ENCODE results near the gene FBXO47. TPM values are rescaled to one million over a fixed set of nuclear protein-coding genes. Genes with fewer than 3 reads are reported as not detected.

Gene FBXO47
- total and polyA plus RNA-seq, 10 of the 15 experiments (the other 5 are each of a cell fraction or from before 2014, with no cell fraction given) = 0.04 to 0.06 (median 0.06) TPM; not detected in 7

DNA sequence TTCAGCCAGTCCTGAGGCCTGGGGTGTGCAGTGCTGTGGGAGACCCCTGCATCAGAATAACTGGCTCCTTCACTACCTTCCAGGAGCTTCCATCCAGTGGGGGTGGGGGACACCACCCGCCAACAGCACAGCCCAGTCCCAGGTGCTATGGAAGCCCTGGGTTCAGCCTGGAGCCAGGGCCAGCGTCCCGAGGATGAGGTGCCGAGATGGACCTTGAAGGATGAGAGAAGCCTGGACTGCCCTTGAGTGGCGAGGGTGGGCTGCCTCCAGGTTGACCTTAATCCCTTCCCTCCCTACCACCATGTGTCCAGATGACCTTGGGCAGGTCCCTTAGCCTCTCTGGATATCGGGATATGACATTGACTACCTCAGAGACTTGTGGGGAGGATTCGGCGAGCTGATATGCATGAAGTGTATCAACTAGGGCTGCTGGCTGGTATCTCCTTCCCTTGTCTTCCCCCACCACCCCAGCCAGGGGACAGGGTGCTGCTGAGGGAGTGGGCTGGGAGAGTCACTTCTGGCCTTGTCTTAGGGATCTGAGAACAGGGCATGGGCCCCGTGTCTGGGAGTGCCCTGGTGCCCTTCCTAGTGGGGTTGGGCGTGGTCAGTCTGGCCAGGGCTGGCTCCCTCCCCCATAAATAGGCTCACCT lies 56.0 kb downstream of the FBXO47 start (continued):
- TF ChIP-seq, protein P1, sequence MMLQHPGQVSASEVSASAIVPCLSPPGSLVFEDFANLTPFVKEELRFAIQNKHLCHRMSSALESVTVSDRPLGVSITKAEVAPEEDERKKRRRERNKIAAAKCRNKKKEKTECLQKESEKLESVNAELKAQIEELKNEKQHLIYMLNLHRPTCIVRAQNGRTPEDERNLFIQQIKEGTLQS (IDR thresholded peaks at IDR 0.05; ENCODE audit: borderline replicate concordance, extremely low read depth, low read depth, low read length) = no peak
- TF ChIP-seq SREBF2 (IDR thresholded peaks at IDR 0.05; ENCODE audit: low read length) = no peak
- TF ChIP-seq YBX1 (IDR thresholded peaks at IDR 0.05) = no peak
- TF ChIP-seq SMC3 (IDR thresholded peaks at IDR 0.05; ENCODE audit: borderline replicate concordance, low read length) = no peak

DNA sequence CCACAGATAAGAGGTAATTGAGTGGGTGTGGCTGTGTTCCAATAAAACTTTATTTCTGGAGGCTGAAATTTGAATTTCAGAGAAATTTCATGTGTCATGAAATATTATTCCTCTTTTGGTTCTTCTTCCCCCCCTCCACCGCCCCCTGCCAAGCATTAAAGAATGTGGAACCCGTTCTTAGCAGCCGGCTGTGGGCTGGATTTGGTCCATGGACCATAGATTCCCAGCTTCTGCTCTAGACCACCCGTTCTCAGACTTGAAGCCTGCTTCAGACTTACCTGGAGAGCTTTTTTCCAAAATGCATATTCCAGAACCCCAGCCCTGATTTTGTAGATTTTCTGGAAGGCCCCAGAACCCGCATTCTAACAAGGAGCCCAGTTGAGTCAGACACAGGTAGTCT lies 56.9 kb downstream of the FBXO47 start:
- Histone ChIP-seq H3K79me2 (ENCODE audit: control insufficient read depth, insufficient read depth, low read length) (peaks cover 2% of the 10 kb centered on the region), H2AFZ (ENCODE audit: control insufficient read depth, low read depth, low read length) (no peak overlapping the region), H3K4me1 (ENCODE audit: control insufficient read depth, insufficient read depth, low read length) (peaks cover 5% of the 10 kb centered on the region), H3K36me3 (ENCODE audit: control insufficient read depth in 2 of 2, insufficient read depth in 2 of 2, low read length in 1 of 2) (peaks cover 8 to 29% of the 10 kb centered on the region in 2 experiments), H3K9me3 (replicated peaks; ENCODE audit: control insufficient read depth, insufficient read depth, low read length) (no peaks in the 10 kb centered on the region), H4K20me1 (ENCODE audit: control insufficient read depth, insufficient read depth) (no peaks in the 10 kb centered on the region), H3K27ac (ENCODE audit: control insufficient read depth, insufficient read depth) (no peak overlapping the region), H3K9ac (ENCODE audit: control insufficient read depth, insufficient read depth, low read length) (no peak overlapping the region), H3K4me2 (ENCODE audit: control insufficient read depth, insufficient read depth) (no peak overlapping the region), H3K4me3 (no peak overlapping the region), H3K27me3 (replicated peaks in 1 of 2; ENCODE audit: control insufficient read depth in 2 of 2, insufficient read depth in 2 of 2, low read length in 1 of 2) (no peaks in the 10 kb centered on the region)
- ChIA-PET POLR2A (interaction anchor here (0.6 kb wide), 2 partner anchors 85 to 100 kb away, joined by 3 read pairs; partner anchors contain the start of gene CWC25), SMC1A (ENCODE audit: uncharacterized antibody, unreplicated experiment) (no interaction called here), RAD21 (ENCODE audit: unreplicated experiment) (no interaction called here), CTCF (interaction anchor here (0.6 kb wide), 1 partner anchor 153 kb away, joined by 3 read pairs; no protein-coding TSS in a partner anchor)
- BruUV-seq (replicated peaks) = no TSS peak
- FAIRE-seq (no peak), ATAC-seq (no peak), DNase-seq (ENCODE audit: low read depth, low spot score) (no peak)
- WGBS (ENCODE audit: insufficient coverage, insufficient replicate concordance, low lambda C conversion rate, missing lambda C conversion rate) = 73% methylated on average over 4 of the region's 5 CpGs
- in situ Hi-C loops (cut with MboI) = no loop called here
- intact Hi-C loops (cut with micrococcal nuclease; ENCODE audit: unreplicated experiment) = no loop called here
- TF ChIP-seq, protein P2, sequence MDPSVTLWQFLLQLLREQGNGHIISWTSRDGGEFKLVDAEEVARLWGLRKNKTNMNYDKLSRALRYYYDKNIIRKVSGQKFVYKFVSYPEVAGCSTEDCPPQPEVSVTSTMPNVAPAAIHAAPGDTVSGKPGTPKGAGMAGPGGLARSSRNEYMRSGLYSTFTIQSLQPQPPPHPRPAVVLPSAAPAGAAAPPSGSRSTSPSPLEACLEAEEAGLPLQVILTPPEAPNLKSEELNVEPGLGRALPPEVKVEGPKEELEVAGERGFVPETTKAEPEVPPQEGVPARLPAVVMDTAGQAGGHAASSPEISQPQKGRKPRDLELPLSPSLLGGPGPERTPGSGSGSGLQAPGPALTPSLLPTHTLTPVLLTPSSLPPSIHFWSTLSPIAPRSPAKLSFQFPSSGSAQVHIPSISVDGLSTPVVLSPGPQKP (IDR thresholded peaks at IDR 0.05; ENCODE audit: low read depth, low read length) = no peak
- TF ChIP-seq, protein P3, sequence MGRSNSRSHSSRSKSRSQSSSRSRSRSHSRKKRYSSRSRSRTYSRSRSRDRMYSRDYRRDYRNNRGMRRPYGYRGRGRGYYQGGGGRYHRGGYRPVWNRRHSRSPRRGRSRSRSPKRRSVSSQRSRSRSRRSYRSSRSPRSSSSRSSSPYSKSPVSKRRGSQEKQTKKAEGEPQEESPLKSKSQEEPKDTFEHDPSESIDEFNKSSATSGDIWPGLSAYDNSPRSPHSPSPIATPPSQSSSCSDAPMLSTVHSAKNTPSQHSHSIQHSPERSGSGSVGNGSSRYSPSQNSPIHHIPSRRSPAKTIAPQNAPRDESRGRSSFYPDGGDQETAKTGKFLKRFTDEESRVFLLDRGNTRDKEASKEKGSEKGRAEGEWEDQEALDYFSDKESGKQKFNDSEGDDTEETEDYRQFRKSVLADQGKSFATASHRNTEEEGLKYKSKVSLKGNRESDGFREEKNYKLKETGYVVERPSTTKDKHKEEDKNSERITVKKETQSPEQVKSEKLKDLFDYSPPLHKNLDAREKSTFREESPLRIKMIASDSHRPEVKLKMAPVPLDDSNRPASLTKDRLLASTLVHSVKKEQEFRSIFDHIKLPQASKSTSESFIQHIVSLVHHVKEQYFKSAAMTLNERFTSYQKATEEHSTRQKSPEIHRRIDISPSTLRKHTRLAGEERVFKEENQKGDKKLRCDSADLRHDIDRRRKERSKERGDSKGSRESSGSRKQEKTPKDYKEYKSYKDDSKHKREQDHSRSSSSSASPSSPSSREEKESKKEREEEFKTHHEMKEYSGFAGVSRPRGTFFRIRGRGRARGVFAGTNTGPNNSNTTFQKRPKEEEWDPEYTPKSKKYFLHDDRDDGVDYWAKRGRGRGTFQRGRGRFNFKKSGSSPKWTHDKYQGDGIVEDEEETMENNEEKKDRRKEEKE (IDR thresholded peaks at IDR 0.05) = no peak
- TF ChIP-seq CHD2 (IDR thresholded peaks at IDR 0.05; ENCODE audit: borderline replicate concordance, low read depth, low read length) = no peak
- no peak for TF ChIP-seq PKNOX1 (IDR thresholded peaks at IDR 0.05)
- TF ChIP-seq, protein P4, sequence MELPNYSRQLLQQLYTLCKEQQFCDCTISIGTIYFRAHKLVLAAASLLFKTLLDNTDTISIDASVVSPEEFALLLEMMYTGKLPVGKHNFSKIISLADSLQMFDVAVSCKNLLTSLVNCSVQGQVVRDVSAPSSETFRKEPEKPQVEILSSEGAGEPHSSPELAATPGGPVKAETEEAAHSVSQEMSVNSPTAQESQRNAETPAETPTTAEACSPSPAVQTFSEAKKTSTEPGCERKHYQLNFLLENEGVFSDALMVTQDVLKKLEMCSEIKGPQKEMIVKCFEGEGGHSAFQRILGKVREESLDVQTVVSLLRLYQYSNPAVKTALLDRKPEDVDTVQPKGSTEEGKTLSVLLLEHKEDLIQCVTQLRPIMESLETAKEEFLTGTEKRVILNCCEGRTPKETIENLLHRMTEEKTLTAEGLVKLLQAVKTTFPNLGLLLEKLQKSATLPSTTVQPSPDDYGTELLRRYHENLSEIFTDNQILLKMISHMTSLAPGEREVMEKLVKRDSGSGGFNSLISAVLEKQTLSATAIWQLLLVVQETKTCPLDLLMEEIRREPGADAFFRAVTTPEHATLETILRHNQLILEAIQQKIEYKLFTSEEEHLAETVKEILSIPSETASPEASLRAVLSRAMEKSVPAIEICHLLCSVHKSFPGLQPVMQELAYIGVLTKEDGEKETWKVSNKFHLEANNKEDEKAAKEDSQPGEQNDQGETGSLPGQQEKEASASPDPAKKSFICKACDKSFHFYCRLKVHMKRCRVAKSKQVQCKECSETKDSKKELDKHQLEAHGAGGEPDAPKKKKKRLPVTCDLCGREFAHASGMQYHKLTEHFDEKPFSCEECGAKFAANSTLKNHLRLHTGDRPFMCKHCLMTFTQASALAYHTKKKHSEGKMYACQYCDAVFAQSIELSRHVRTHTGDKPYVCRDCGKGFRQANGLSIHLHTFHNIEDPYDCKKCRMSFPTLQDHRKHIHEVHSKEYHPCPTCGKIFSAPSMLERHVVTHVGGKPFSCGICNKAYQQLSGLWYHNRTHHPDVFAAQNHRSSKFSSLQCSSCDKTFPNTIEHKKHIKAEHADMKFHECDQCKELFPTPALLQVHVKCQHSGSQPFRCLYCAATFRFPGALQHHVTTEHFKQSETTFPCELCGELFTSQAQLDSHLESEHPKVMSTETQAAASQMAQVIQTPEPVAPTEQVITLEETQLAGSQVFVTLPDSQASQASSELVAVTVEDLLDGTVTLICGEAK (IDR thresholded peaks at IDR 0.05; ENCODE audit: borderline replicate concordance) = peak; percentile 20; the same call in 1 of the 2 replicates
- TF ChIP-seq SMAD5 (IDR thresholded peaks at IDR 0.05; ENCODE audit: low read depth) = no peak
- no peak for TF ChIP-seq NBN (IDR thresholded peaks at IDR 0.05)
